Activated T-cell treated with anti-CD3 and anti-CD28 coated beads for 1 hour (primary cell): Measurements from ENCODE around the gene SIK2.

Experiments
- DNase-seq: peaks from one replicate; pipeline ENCODE4 v3.0.0-alpha.2; 2020; ENCODE audit warnings: low read depth

The SIK2 gene

GRCh38 chr11:111730871-111731591, 128.8 kb downstream of the SIK2 start:
- DNase-seq, result no peak

GRCh38 chr11:111731821-111732220, 129.6 kb downstream of the SIK2 start:
- DNase-seq, result no peak

DNA sequence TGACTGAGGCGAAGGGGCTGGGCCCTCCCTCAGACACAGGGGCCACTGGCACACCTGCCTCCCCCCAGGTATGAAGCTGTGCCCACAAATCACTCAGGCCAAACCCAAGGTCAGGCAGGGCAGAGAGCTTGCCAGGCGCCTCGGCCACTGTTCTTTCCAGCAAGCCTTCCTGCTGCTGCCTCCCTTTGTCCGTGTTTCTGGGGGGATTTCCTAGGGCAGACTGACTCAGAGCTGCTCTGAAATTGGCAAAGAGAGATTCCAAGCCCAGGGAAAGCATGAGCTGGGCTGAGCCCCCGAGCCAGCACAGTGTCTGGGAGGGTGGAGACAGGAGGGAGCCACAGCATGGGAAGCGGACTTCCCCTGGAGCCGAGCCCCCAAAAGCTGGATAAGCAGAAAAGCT, 130.8 kb downstream of the SIK2 start:
- no peak for DNase-seq

DNA sequence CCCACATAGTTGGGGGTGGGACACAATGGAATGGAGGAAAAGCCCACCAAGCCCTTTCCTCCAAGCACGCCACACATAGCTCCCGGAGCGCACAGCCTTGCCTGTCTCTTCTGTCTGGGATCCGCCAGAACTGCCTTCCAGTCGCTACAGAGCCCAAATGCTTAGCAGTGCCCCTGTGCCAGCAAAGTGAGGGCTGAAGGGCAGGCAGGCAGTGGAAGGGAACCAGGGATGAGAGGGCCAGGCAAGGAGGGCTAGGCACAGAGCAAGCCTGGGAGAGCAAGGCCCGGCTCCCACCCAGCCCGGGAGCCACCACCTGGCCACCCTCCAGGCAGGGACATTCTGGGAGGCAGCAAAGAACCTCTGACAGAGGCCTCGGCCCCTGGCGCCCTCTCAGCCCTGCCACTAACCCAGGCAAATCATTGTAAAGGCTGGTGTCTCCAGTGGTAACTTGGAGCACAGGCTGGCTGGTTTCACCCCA, 131.4 kb downstream of the SIK2 start:
- DNase-seq, result no peak

DNA sequence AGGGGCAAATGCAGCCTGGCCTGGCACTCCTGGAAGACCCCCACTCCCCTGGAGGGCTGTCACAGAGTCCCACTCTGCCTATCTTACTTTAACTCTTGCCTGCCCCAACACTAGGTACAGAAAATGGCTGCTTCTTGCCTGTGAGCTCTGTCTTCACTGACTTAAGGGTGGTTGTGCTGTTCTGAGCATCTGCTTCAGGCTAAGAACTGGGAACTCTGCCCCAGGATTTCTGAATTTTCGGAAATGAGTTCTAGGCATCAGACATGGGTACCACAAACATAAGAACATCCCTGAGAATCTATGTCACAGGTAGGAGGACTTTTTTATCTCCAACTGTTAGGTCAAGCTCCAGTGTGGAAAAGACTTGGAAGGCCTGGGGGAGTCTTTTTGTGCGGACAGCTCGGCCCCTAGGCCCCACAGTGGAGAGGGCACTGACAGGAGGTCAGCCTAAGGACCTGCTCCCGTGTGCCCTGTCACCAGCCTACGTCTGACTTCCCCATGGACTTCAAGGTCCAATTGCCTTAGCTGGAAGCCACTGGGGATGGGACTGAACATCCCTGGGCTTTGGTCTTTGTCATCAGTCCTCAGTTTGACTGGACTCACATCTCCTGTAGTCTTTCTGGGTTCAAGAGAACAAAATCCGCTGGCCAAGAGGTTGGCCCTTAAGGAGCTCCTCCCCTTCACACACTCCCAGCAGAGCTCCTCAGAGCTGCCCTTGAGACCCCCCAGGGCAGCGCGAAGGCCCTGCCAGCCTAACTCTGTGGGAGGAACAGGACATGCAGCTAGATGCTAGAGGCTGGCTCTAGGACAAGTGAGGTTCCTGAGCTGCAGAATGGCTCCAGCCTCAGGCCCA, 132.1 kb downstream of the SIK2 start:
- no peak for DNase-seq

GRCh38 chr11:111734954-111735261, 132.7 kb downstream of the SIK2 start:
- no peak for DNase-seq

DNA sequence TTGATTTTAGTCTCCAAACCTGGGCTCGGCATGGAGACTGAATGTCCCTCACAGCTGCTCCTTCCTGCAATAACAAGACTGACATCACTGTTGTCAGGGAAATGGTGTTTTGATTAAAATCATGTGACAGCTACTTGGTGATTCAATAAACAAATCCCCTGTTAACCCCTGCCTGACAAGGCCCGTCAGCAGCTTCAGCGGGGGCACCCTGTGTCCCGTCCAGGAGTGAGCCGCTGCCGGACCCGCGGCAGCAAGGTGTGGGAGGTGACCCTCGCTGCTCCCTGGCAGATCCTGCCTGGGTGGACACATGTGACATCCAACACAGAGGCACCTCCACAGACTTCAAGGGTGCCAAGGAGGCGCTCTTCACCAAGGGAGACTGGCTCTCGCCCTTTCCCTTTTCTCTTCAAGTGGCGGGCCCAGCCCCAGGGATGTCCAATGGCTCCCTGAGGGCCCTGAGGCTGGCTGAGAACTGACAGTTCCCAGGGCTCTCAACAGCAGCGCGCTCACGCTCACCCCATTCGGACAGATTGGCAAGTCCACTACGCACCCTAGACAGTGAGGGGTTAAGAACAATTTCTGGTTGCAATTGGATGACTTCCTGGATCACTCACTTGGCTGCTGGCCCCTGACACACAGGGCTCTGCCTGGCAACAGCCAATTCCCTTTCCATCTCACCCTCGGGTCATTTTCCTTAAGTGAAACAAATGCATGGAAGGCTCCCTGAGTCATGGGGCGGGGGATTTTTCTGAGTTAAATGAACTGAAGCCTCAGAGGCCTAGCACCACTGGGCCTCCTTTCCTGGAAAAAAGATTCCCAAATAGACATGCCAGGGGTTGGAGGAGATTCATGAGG, 133.2 kb downstream of the SIK2 start:
- DNase-seq, result no peak

GRCh38 chr11:111736181-111736590, 133.9 kb downstream of the SIK2 start:
- DNase-seq, result no peak

GRCh38 chr11:111736621-111737443, 134.6 kb downstream of the SIK2 start:
- DNase-seq, result no peak

DNA sequence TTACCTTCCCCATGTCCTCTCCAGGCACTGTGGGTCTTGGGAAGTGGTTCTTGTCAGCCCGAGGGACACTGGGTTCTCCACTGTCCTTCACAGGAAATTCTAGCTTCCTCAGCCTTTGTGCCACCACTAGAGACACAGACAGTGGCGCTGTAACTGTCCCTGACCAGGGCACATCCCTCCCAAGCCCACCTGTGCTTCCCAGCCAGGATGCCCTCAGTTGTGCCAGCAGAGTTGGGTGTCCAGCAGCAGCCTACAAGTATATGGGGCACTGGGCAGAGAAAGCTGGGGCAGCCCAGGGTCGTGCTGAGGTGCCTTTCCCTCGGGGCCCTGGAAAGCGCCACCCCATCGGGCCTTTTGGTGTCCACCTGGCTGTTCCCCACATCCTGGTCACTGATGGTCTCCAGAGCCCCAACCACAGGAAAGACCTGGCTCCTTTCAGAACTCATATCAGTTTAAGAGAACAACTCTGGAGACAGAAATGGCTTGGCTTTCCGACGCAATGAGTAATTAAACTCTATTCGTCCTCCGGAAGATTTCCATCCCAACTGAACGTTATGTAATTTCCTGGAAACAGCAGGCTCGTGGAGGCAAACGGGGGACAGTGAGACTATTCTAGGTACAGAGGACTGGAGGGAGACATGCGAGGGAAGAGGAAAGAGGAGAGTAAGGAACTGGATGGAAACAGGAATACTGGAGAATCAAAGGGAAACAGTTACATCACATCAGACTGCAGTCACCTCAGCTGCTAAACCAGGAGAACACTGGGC, 135.4 kb downstream of the SIK2 start:
- no peak for DNase-seq

- DNase-seq, result no peak
Measured at GRCh38 chr11:111739299-111739698, 137.1 kb downstream of the SIK2 start.

- DNase-seq, result no peak
Measured at GRCh38 chr11:111741751-111742150, 139.5 kb downstream of the SIK2 start.

- DNase-seq, result no peak
Measured at GRCh38 chr11:111743700-111744099, 141.5 kb downstream of the SIK2 start.

DNA sequence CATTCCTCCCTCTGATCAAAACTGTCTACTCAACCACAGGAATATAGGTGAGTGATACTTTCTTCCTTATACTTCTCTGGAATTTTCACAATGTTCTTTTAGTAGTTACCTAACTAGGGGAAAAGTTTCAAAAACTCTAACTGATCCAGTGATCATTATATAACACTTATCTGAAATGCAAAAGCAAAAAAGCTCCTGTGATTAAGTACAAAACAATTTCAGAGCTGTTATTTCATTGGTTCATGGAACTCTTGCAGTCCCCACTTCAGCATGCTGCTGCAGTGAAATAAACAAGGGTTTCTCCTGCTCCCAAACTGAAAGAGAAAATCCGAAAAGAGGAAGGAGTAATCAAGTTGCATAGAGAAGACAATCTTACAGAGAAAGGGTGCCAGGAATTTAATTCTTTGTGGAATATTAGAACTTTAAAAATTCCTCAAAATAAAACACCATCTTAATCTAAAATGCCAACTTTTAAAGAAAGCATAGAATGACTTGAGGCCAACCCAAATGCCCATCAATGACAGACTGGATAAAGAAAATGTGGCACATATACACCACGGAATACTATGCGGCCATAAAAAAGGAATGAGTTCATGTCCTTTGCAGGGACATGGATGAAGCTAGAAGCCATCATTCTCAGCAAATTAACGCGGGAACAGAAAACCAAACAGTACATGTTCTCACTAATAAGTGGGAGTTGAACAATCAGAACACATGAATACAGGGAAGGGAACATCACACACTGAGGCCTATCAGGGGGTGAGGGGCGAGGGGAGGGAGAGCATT, 143.7 kb downstream of the SIK2 start:
- no peak for DNase-seq

DNA sequence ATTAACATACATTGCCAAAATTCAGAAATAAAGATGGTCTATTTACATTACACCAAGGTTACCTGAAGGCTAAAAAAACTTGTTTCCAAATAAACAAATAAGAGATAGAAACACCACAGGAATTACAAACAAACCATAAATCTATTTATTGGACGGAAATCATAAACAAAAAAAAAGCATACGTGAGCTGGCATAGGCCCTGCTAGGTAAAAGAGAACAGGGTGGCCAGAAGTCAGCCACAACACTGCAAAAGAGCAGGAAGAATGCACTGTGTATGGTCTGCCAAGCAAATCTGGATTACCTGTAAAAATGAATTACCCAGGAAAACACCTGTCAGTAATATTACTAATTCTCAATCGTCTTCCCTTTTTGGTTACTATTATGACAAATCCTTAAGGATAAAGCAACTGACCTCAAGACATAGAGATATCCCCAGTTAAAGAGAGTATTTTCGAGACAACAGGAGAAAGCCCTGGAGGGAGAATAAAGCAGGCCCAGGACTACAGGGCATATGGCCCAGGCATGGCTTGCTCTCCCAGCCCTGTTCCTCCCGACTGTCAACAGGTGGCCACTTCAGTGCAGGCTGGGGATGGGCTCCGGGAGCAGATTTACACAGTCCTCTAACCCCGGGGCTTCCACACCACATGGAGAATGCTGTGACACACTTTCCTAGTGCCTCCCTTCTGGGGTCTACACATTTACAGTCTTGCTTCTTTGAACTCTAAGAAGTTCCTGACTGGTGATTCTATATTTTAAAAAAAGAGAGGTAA, 146.0 kb downstream of the SIK2 start:
- no peak for DNase-seq

DNA sequence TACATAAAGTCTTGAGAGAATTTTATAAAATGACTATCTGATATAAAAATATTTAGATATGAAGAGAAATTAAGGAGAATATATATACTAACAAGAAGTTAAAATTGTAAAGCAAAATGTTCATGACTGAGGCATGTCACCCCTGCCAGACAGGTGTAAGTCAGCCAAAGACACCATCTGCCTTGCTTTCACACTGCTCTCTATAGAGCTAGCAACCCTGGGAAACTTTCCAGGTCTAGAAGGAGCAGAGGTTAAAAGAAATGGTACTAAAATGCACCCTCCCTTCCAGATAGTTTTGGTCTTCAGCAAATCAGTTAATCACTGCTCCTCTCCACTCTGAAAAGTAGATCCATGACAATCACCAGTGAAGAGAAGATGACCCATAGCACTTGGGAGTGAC, 147.4 kb downstream of the SIK2 start:
- no peak for DNase-seq

- no peak for DNase-seq
Measured at GRCh38 chr11:111756097-111756496, 153.8 kb downstream of the SIK2 start.

DNA sequence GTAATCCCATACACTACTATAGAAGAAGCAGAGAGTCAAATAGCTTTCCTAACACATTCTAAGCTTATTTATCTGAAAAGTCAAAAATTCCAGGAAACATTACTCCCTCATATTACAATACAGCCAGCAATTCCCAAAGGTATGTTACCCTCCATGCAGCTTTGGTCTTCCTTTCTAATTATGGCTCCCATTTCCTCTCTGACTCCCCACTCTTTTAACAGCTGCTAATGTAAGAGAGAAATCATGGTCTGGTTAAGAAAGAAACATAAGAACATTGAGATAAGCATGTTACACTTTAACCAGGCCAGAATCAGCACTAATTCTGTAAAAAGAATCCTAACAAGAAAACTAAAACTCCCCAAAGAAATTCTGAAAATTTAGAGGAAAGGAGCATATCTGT, 157.1 kb downstream of the SIK2 start:
- no peak for DNase-seq

DNA sequence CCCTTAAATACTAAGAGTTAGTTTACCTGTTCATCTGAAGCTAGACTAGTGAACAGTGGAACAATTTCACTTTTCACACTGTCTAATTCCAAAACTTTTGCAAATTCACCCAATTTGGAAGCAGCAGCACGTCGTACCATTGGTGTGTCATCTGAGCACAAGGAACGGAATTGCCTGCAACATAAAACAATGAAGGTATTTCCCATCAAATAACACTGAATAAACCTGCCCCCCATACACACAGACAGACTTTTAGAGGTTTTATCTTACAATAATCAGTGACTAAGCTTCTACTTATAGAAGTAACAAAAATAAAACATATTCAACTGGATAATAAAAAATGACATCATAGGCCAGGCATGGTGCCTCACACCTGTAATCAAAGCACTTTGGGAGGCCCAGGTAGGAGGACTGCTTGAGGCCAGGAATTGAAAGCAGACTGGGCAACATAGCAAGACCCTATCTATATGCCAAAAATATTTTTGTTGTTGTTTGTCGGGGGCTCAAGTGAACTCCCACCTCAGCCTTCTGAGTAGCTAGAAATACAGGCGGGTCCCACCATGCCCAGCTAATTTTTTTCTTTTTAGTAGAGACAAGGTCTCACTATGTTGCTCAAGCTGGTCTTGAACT, 157.6 kb downstream of the SIK2 start:
- no peak for DNase-seq
